HCT116 (cell line): Measurements from ENCODE around the gene DGKG. TPM values are rescaled to one million over a fixed set of nuclear protein-coding genes. Genes with fewer than 3 reads are reported as not detected.

ENCODE experiments used
- ATAC-seq: fragments of 200-7000 bp; cut with Tn5 transposase; 2 replicates; pipeline ENCODE4 v1.9.1; 2020; ENCODE audit warnings: mild to moderate bottlenecking, moderate library complexity
- BruUV-seq: library from RNA; stranded (reverse); fragments of 400-500 nt; replicated peaks from 2 replicates; lab custom pipeline; 2021; lab: Mats Ljungman, UMichigan
- CTCF ChIA-PET: fragments of 300-600 bp; sonication (Branson Sonifier 250); formaldehyde crosslinking; loops from one replicate; lab custom pipeline; 2021; ENCODE audit warnings: antibody characterized with exemption; lab: Charles Lee
- POLR2A ChIA-PET: fragments of 300-600, 350-600 bp; sonication (Branson Sonifier 250); formaldehyde crosslinking; loops from one replicate; lab custom pipeline; 2021; ENCODE audit warnings: antibody characterized with exemption; lab: Charles Lee
- RAD21 ChIA-PET, 2 experiments: fragments of 300-600 bp; sonication (Branson Sonifier 250); formaldehyde crosslinking; loops; one replicate each; lab custom pipeline; 2023; ENCODE audit warnings: low total read pairs in 2 of 2; ENCODE audit not compliant: uncharacterized antibody in 2 of 2, unreplicated experiment in 2 of 2, low non-redundant PET in 1 of 2; lab: Charles Lee
- DNase-seq: peaks from one replicate; pipeline ENCODE4 v3.0.0-alpha.2; 2010; ENCODE audit warnings: low read depth, low spot score
- H2AFZ ChIP-seq: fragments of 200-600 bp; shearing (Covaris generic), sonication (generic); 2 replicates; pipeline ENCODE4 v1.6.1; 2017; ENCODE audit warnings: low read depth, mixed run types, mixed read lengths, antibody characterized with exemption, low read length; ENCODE audit not compliant: poor library complexity, severe bottlenecking
- H3K27ac ChIP-seq: 2 replicates; pipeline ENCODE4 v1.5.1; 2012; ENCODE audit warnings: low read depth, low read length
- H3K27me3 ChIP-seq: fragments of 200-600 bp; sonication (generic); 2 replicates; pipeline ENCODE4 v1.6.1; 2016; ENCODE audit warnings: mixed run types, low read length, mixed read lengths; ENCODE audit not compliant: insufficient read depth
- H3K36me3 ChIP-seq, 2 experiments: fragments of 200-500 bp in 1 of 2; fragments of 200-600 bp in 1 of 2; sonication (Bioruptor generic) in 1 of 2; sonication (generic) in 1 of 2; 2 replicates each; pipeline versions ENCODE4 v1.5.1 to v1.6.1; 2014 to 2016; ENCODE audit warnings: low read length in 2 of 2, inconsistent platforms in 1 of 2, mixed read lengths in 1 of 2, mixed run types in 1 of 2; ENCODE audit not compliant: insufficient read depth in 2 of 2, control insufficient read depth in 1 of 2
- H3K4me1 ChIP-seq, 2 experiments: fragments of 200-600 bp in 1 of 2; sonication (generic) in 1 of 2; 2 replicates each; pipeline versions ENCODE4 v1.5.1 to v1.6.1; 2012 to 2017; ENCODE audit warnings: low read length in 2 of 2, inconsistent platforms in 1 of 2, mild to moderate bottlenecking in 1 of 2, mixed read lengths in 1 of 2, mixed run types in 1 of 2, moderate library complexity in 1 of 2; ENCODE audit not compliant: insufficient read depth in 2 of 2, control insufficient read depth in 1 of 2
- H3K4me2 ChIP-seq: fragments of 200-600 bp; sonication (generic); 2 replicates; pipeline ENCODE4 v1.6.1; 2017; ENCODE audit warnings: mixed run types, low read length, mixed read lengths
- H3K4me3 ChIP-seq, 2 experiments: fragments of 200-600 bp in 1 of 2; sonication (generic) in 1 of 2; replicated peaks in 1 of 2; 2 replicates each; pipeline ENCODE4 v1.5.1; 2011 to 2016; ENCODE audit warnings: low read length in 2 of 2, control low read depth in 1 of 2, low read depth in 1 of 2, mild to moderate bottlenecking in 1 of 2, mixed read lengths in 1 of 2, mixed run types in 1 of 2
- H3K79me2 ChIP-seq: fragments of 200-600 bp; sonication (generic); 2 replicates; pipeline ENCODE4 v1.6.1; 2017; ENCODE audit warnings: mild to moderate bottlenecking, mixed run types, low read length, moderate library complexity, mixed read lengths; ENCODE audit not compliant: insufficient read depth
- H3K9ac ChIP-seq: fragments of 200-600 bp; sonication (generic); 2 replicates; pipeline ENCODE4 v1.6.1; 2016; ENCODE audit warnings: low read length, mixed read lengths
- H3K9me2 ChIP-seq: fragments of 200-600 bp; sonication (generic), shearing (Covaris generic); 2 replicates; pipeline ENCODE4 v1.6.1; 2017; ENCODE audit warnings: mixed run types, mild to moderate bottlenecking, moderate library complexity; ENCODE audit not compliant: insufficient read depth
- H3K9me3 ChIP-seq, 2 experiments: fragments of 200-500 bp in 1 of 2; fragments of 200-600 bp in 1 of 2; sonication (Bioruptor generic) in 1 of 2; sonication (generic) in 1 of 2; 2 replicates each; pipeline ENCODE4 v1.6.1; 2014 to 2017; ENCODE audit warnings: low read length in 2 of 2, mixed read lengths in 2 of 2, inconsistent platforms in 1 of 2, low read depth in 1 of 2, mild to moderate bottlenecking in 1 of 2, mixed run types in 1 of 2, moderate library complexity in 1 of 2; ENCODE audit not compliant: control insufficient read depth in 1 of 2, insufficient read depth in 1 of 2
- H4K20me1 ChIP-seq: fragments of 200-600 bp; sonication (generic), shearing (Covaris generic); 2 replicates; pipeline ENCODE4 v1.6.1; 2017; ENCODE audit warnings: mixed run types, mild to moderate bottlenecking, moderate library complexity; ENCODE audit not compliant: insufficient read depth
- CBX3 ChIP-seq: IDR thresholded peaks from 2 replicates; pipeline ENCODE4 v1.6.1; 2012; ENCODE audit warnings: low read depth
- CEBPB ChIP-seq: IDR thresholded peaks from 2 replicates; pipeline ENCODE4 v1.6.1; 2012; ENCODE audit warnings: low read depth
- CTCF ChIP-seq, 3 experiments: fragments of 200-600 bp in 1 of 3; sonication (generic) in 1 of 3; IDR thresholded peaks in 2 of 3; conservative IDR thresholded peaks in 1 of 3; 2 replicates each; pipeline ENCODE4 v1.5.1; 2012 to 2017; ENCODE audit warnings: low read depth in 2 of 3, low read length in 2 of 3, antibody characterized with exemption in 1 of 3, borderline replicate concordance in 1 of 3, control low read depth in 1 of 3, mild to moderate bottlenecking in 1 of 3, mixed read lengths in 1 of 3, mixed run types in 1 of 3, moderate library complexity in 1 of 3; ENCODE audit not compliant: insufficient read depth in 1 of 3
- EGR1 ChIP-seq: IDR thresholded peaks from 2 replicates; pipeline ENCODE4 v1.6.1; 2012; ENCODE audit warnings: low read depth
- ELF1 ChIP-seq: IDR thresholded peaks from 2 replicates; pipeline ENCODE4 v1.6.1; 2012; ENCODE audit warnings: low read depth, borderline replicate concordance
- EZH2 ChIP-seq: fragments of 200-600 bp; sonication (generic); IDR thresholded peaks from 2 replicates; pipeline ENCODE4 v1.6.1; 2017; ENCODE audit warnings: antibody characterized with exemption, mixed run types
- FOSL1 ChIP-seq: IDR thresholded peaks from 2 replicates; pipeline ENCODE4 v1.6.1; 2012; ENCODE audit warnings: low read depth
- JUND ChIP-seq: IDR thresholded peaks from 2 replicates; pipeline ENCODE4 v1.6.1; 2012
- POLR2A ChIP-seq: IDR thresholded peaks from 2 replicates; pipeline ENCODE4 v1.7.0; 2011; ENCODE audit warnings: borderline replicate concordance; ENCODE audit not compliant: insufficient read depth, insufficient read length; ENCODE audit errors: extremely low read depth
- POLR2AphosphoS5 ChIP-seq: IDR thresholded peaks from 2 replicates; pipeline ENCODE4 v1.6.1; 2011; ENCODE audit warnings: mild to moderate bottlenecking, low read depth, low read length, moderate library complexity
- SP1 ChIP-seq: IDR thresholded peaks from 2 replicates; pipeline ENCODE4 v1.6.1; 2012; ENCODE audit warnings: low read depth
- TCF7L2 ChIP-seq: IDR thresholded peaks from 2 replicates; pipeline ENCODE4 v1.7.0; 2011; ENCODE audit warnings: borderline replicate concordance, inconsistent platforms; ENCODE audit not compliant: insufficient read depth, insufficient read length; ENCODE audit errors: extremely low read depth
- YY1 ChIP-seq: IDR thresholded peaks from 2 replicates; pipeline ENCODE4 v1.6.1; 2011; ENCODE audit warnings: low read length, low read depth, moderate library complexity, mild to moderate bottlenecking; ENCODE audit not compliant: insufficient replicate concordance; ENCODE audit errors: extremely low read depth
- ZBTB33 ChIP-seq: IDR thresholded peaks from 2 replicates; pipeline ENCODE4 v1.6.1; 2011; ENCODE audit warnings: mild to moderate bottlenecking, low read length, moderate library complexity; ENCODE audit not compliant: insufficient replicate concordance; ENCODE audit errors: extremely low read depth
- ZFX ChIP-seq: fragments of 450-650 bp; IDR thresholded peaks from 2 replicates; pipeline ENCODE4 v1.6.1; 2017
- ZNF274 ChIP-seq: fragments of 200-500 bp; sonication (Bioruptor generic); IDR thresholded peaks from 2 replicates; pipeline ENCODE4 v1.6.1; 2014; ENCODE audit warnings: mild to moderate bottlenecking, low read depth, low read length, inconsistent platforms
- intact Hi-C: fragments of 100-400 bp; cut with micrococcal nuclease; formaldehyde crosslinking; loops from 2 replicates; pipeline ENCODE4 v1.10.0; 2022
- total RNA-seq: library from RNA; stranded (reverse); gene quantifications from one replicate; pipeline ENCODE4 v1.2.1, GENCODE V29; 2021; ENCODE audit not compliant: unreplicated experiment

The DGKG gene
- total RNA-seq, 1 experiment from 2014 or later: 4.8 TPM

DNA sequence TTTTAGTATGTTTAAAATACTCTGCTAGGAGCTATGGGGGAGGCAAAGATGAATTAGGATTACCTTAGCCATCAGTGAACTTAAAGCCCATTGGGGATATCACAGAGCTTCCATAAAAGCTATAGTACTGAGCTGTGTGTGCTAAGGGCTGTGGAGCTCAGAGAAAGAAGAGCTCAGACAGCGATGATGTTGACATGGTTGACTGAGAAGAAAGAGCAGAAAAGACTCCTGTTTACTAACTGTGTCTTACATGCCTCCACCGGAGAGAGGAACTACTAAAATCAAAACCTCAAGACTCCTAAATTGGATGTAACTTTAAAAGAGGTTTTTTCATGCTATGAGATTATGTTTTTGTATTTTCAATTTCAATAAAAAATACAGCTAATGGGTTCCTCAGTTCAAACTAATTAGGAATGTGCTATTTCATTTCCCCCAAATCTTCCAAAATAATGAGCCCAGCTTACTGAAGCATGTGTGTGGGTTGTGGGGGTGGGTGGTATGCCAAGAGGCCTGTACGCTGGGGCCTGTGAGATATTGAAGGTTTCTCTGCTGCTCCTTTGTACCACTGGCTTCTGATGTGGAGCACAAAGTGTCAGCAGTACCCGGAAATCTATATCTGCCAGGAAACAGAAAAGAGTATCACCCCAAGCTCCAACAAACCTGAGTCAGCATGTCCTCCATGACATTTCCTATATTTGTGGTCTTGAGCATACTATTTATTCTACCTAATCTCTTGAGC is 22.7 kb downstream of the DGKG start:
- Histone ChIP-seq H3K36me3 (no peaks in the 10 kb centered on the region), H3K79me2 (no peaks in the 10 kb centered on the region), H3K9me3 (no peaks in the 10 kb centered on the region), H3K27ac (no peak overlapping the region), H3K27me3 (peaks cover 38% of the 10 kb centered on the region), H3K4me2 (no peak overlapping the region), H4K20me1 (no peaks in the 10 kb centered on the region), H3K9ac (no peak overlapping the region), H2AFZ (no peak overlapping the region), H3K9me2 (no peaks in the 10 kb centered on the region), H3K4me1 (no peaks in the 10 kb centered on the region), H3K4me3 (no peak overlapping the region)
- TF ChIP-seq CEBPB (no peak), ZFX (no peak), POLR2A (no peak), FOSL1 (no peak), ZNF274 (no peak), CBX3 (no peak), YY1 (no peak), CTCF (IDR thresholded peaks at IDR 0.05 in 2 of 3, conservative IDR thresholded peaks at IDR 0.05 in 1 of 3; ENCODE audit: borderline replicate concordance in 1 of 3, insufficient read depth in 1 of 3, low read depth in 2 of 3, low read length in 2 of 3) (no peak), ELF1 (no peak), SP1 (no peak), EZH2 (no peak), EGR1 (no peak), POLR2AphosphoS5 (no peak), TCF7L2 (no peak), ZBTB33 (no peak), JUND (no peak)
- intact Hi-C loops: no loop called here
- RAD21 ChIA-PET: no interaction called here
- DNase-seq: no peak
- no TSS peak for BruUV-seq
- POLR2A ChIA-PET: no interaction called here
- no peak for ATAC-seq
- CTCF ChIA-PET: no interaction called here
